Measurements from ENCODE around the gene MEF2D.

- TF ChIP-seq EZH2phosphoT487 (IDR thresholded peaks at IDR 0.05; ENCODE audit: insufficient read depth, low read depth) (no peak), EZH2 (IDR thresholded peaks at IDR 0.05; ENCODE audit: insufficient read depth, poor library complexity, severe bottlenecking) (no peak)
These were observed 31.8 kb upstream of the MEF2D start for GRCh38 chr1:156532374-156532773.
